ENCODE data around the gene TMEM233. TPM values are rescaled to one million over a fixed set of nuclear protein-coding genes. Genes with fewer than 3 reads are reported as not detected.

The TMEM233 gene
- total and polyA plus RNA-seq, 7 donors: 11.6 to 125 (median 69.7) TPM

DNA sequence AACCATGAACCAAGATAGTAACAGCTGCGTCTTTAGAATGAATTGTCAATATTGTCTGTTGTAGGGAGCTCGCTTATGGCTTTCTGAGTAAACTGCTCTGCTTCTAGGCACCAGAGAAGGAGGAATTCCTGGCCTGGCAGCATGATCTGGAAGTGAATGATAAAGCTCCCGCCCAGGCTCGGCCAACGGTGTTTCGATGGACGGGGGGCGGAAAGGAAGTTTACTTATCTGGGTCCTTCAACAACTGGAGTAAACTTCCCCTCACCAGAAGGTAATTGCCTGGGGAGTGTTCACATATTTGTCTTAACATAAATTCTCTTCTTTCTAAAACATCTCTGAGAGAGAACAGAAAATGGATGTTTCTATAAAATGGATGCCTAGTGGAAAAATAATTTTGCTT is 78.6 kb downstream of the TMEM233 start:
- Histone ChIP-seq H3K4me1 (peaks cover 24% of the 10 kb centered on the region), H3K27me3 (ENCODE audit: insufficient read depth in 3 of 3, low read length in 2 of 3) (no peaks in the 10 kb centered on the region), H3K9me3 (no peaks in the 10 kb centered on the region), H3K27ac (no peak overlapping the region), H3K4me3 (no peak overlapping the region), H3K36me3 (ENCODE audit: insufficient read depth in 1 of 2, low read depth in 1 of 2) (peaks cover 24 to 76% of the 10 kb centered on the region in 2 donors)
- 83 to 88% (median 88%) methylated on average over 8 of the region's 8 CpGs for WGBS, 3 donors
- DNase-seq: no peak
- intact Hi-C loops (cut with DNase I): no loop called here
- no peak for ATAC-seq
- no peak for TF ChIP-seq CTCF (IDR thresholded peaks at IDR 0.05)

- Histone ChIP-seq H3K4me1 (peaks cover 21% of the 10 kb centered on the region), H3K27ac (peak overlapping the region; percentile 42), H3K4me3 (no peak overlapping the region), H3K27me3 (ENCODE audit: insufficient read depth in 3 of 3, low read length in 2 of 3) (no peaks in the 10 kb centered on the region), H3K36me3 (ENCODE audit: insufficient read depth in 1 of 2, low read depth in 1 of 2) (peaks cover 26 to 90% of the 10 kb centered on the region in 2 donors), H3K9me3 (no peaks in the 10 kb centered on the region)
- peak in 3 of 4 donors; percentile 34 to 41 (median 34) for ATAC-seq
- intact Hi-C loops (cut with DNase I): no loop called here
- WGBS, 3 donors: 68 to 77% (median 76%) methylated on average over 7 of the region's 7 CpGs
- no peak for DNase-seq
- no peak for TF ChIP-seq CTCF (IDR thresholded peaks at IDR 0.05)
These were observed 80.1 kb downstream of the TMEM233 start for GRCh38 chr12:119673634-119674033.

DNA sequence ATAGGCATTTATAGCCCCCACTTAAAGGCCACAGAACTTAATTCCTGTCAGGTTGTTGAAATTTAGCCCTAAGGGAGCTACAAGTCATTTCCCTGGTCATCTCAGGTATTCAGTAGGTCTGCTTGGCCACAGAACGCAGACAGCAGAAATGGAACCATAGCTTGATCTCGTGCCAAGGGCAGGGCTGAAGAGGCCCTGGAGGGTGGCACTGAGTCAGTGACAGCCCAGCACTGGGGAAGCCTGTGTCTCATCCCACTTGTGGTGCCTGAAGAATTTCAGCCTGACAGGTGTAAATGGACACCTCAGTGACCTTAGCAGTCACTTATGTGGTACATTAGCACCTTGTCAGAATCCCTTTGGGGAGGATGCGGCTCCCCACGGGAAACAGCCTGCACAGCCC is 81.0 kb downstream of the TMEM233 start:
- Histone ChIP-seq H3K36me3 (ENCODE audit: insufficient read depth in 1 of 2, low read depth in 1 of 2) (peaks cover 29 to 99% of the 10 kb centered on the region in 2 donors), H3K9me3 (no peaks in the 10 kb centered on the region), H3K4me1 (peaks cover 19% of the 10 kb centered on the region), H3K27ac (peak overlapping the region; percentile 19), H3K4me3 (no peak overlapping the region), H3K27me3 (ENCODE audit: insufficient read depth in 3 of 3, low read length in 2 of 3) (no peaks in the 10 kb centered on the region)
- 73 to 90% (median 76%) methylated on average over 4 of the region's 4 CpGs for WGBS, 3 donors
- TF ChIP-seq CTCF (IDR thresholded peaks at IDR 0.05): no peak
- ATAC-seq: peak in 2 of 4 donors; percentile 16 to 35
- intact Hi-C loops (cut with DNase I): no loop called here
- no peak for DNase-seq

DNA sequence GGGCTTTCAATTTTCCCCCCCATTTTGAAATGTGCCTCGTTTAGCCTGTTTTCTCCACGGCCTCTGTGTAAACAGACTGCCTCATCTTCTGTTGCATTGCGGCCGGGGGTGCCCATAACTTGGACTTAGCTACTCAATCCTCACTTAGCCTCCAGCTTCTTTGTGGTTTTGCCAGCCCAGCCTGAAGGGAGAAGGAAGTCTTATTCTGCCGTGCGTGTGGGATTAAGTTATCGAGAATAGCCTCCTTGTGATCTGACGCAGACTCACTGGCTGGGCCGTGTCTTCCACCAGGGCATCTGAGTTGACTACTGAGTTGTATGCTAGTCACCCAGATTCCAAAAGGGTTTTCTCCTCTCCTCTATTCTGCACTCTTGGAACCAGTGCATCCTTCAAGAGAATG is 82.4 kb downstream of the TMEM233 start:
- peaks cover 36 to 100% of the 10 kb centered on the region in 2 donors for H3K36me3 ChIP-seq (ENCODE audit: insufficient read depth in 1 of 2, low read depth in 1 of 2)
- H3K4me1 ChIP-seq: peaks cover 8% of the 10 kb centered on the region
- no peak for TF ChIP-seq CTCF (IDR thresholded peaks at IDR 0.05)
- H3K27ac ChIP-seq: no peak overlapping the region
- no peaks in the 10 kb centered on the region for H3K27me3 ChIP-seq (ENCODE audit: insufficient read depth in 3 of 3, low read length in 2 of 3)
- DNase-seq (no peak), ATAC-seq (no peak)
- 80 to 88% (median 87%) methylated on average over 9 of the region's 9 CpGs for WGBS, 3 donors
- no peaks in the 10 kb centered on the region for H3K9me3 ChIP-seq
- intact Hi-C loops (cut with DNase I): no loop called here
- no peak overlapping the region for H3K4me3 ChIP-seq

GRCh38 chr12:119676573-119676972 is 83.0 kb downstream of the TMEM233 start:
- Histone ChIP-seq H3K27me3 (ENCODE audit: insufficient read depth in 3 of 3, low read length in 2 of 3) (no peaks in the 10 kb centered on the region), H3K27ac (no peak overlapping the region), H3K36me3 (ENCODE audit: insufficient read depth in 1 of 2, low read depth in 1 of 2) (peaks cover 36 to 100% of the 10 kb centered on the region in 2 donors), H3K4me3 (no peak overlapping the region), H3K9me3 (no peaks in the 10 kb centered on the region), H3K4me1 (peaks cover 8% of the 10 kb centered on the region)
- TF ChIP-seq CTCF (IDR thresholded peaks at IDR 0.05): no peak
- intact Hi-C loops (cut with DNase I): no loop called here
- DNase-seq (no peak), ATAC-seq (no peak)
- 91 to 95% (median 92%) methylated on average over 13 of the region's 13 CpGs for WGBS, 3 donors

All from psoas muscle (tissue), 8 donors.